Measurements from ENCODE around the gene TDRKH.
"Not testable (repeated sequence)": the region's sequence is repeated elsewhere in the genome, so short reads cannot be mapped to it uniquely, and the experiment has no call there.

The TDRKH gene

DNA sequence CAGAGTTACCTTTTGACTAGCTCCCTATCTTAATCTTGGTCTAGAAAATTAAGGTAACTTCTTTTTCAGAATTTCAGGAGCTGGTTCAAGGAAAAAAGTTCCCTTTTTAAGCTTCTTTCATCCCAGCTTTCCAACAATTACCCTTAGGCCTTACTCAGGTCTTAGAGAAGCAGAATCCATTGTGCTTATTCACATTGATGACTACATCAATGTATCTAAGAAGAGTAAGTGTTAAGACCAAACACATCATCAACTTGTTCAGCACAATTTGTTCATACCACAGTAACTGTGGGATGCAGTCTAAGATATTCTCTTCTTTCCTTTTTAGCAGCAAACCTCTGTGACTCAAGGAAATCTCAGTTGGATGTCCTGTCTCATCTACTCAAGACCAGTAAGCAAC, 31.1 kb downstream of the TDRKH start:
- DNase-seq, result no peak

DNA sequence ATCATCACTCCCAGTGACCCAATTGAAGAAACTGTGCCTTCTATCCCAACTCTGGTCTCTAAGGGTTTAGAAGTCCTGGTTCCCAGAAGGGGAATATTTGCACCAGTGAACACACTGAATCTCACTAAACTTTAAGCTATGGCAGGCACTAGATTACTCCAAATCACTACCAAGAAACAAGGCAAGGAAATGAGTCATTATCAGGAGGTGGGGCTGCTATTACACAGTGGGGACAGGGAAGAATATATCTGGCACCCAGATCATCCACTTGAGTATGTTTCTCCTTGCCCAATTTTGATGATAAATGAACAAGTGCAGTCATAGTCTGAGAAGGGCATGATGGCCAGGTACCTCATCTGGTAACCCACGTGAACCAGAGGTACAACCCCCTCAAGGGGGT, 34.0 kb downstream of the TDRKH start:
- no peak for DNase-seq

DNA sequence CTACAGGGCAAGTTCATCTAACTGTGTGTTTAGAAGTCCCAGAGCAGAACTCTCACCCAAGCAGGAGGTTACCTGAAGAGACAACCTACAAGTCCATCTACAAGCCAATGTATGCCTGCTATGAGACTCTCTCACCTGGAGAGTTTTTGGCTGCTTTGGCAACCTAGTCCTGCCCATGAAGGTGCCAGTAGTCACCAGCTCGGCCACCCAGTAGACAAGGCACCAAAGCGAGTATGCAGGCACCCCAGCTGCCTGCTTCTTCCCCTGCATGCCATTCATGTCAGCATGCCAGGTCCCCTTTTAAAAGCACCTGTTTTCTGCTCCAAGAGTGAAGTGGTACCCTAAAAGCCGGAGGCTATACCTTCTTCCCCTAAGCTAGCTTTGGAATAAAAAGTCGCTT, 48.8 kb downstream of the TDRKH start:
- DNase-seq, result no peak

DNA sequence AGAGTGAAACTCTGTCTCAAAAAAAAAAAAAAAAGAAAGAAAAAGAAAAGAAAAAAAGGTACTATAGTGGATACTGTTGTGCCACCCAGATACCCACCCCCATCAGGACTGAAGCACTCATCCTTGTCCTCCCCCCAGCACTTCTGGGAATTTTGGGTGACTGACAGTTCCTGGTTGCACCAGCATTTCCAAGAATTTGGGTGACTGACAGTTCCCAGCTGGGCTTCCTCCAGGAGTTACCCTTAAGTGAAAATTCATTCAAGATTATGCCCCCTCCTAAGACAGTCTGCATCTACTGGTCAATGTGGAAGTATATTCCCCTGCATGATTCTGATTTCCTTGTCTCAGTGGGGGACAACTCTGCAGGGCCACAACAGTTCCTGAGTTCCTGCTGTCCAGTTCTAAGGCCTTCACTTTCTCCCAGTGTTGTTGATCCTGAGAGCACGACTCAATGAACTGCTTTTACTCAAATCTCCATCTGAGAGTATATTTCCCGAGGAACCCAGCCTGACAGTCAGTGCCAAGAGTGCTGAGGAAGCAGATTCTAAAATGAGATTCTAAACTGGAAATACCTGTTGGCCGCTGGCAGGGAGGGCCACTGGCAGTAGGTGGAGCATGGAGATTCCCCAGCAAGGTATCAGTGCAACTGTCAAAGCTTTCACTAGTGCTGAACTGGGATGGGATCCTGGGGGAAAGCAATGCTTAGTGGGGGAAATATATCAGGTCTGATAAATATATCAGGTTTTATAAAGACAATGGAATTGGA, 50.5 kb downstream of the TDRKH start:
- no peak for DNase-seq

DNA sequence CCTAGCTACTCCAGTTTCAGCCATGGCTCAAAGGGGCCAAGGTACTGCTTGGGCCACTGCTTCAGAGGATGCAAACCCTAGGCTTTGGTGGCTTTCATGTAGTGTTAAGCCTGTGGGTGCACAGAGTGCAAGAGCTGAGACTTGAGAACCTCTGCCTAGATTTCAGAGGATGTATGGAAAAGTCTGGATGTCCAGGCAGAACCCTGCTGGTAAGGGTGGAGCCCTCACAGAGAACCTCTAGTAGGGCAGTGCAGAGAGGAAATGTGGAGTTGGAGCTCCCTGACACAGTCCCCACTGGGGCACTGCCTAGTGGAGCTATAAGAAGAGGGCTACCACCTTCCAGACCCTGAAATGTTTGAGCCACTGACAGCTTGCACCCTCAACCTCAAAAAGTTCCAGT, 52.8 kb downstream of the TDRKH start:
- no peak for DNase-seq

DNA sequence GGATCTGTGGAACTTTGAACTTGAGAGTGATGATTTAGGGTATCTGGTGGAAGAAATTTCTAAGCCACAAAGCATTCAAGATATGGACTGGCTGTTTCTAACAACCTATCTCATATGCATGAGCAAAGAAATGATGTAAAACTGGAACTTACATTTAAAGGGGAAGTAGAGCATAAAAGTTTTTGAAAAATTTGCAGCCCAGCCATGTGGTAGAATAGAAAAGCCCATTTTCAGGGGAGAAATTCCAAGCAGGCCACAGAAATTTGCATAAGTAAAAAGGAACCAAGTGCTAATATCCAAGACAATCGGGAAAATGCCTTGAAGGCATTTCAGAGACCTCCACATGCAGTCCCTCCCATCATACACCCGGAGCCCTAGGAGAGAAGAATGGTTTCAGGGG, 53.3 kb downstream of the TDRKH start:
- no peak for DNase-seq

DNA sequence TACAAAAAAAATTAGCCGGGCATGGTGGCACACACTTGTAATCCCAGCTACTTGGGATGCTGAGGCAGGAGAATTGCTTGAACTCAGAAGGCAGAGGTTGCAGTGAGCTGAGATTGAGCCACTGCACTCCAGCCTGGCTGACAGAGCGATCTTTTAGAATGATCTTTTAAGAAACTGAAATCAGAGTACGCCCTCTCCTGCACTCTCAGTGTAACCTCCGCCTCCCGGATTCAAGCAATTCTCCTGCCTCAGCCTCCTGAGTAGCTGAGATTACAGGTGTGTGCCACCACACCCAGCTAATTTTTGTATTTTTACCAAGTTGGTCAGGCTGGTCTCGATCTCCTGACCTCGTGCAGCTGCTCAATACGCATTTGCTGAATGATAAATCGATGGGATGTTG, 56.3 kb downstream of the TDRKH start:
- DNase-seq, result not testable (repeated sequence)

DNA sequence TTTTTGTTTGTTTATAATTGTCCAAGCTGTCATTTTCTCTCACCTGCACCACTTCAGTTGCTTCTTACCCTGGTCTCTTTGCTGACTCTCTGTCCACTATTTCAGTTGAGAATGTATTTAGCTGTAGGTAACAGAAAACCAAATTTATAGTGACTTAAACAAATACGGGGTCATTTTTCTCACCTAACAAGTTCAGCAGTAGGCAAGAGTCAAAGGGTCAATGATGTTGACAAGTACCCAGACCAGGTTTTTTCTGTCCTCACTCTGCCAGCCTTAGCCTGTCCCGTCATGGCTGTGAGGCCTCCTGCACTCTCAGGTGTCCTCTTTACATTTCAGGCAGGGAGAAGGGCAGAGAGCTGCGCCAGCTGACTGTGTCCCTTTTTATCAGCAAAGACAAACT, 57.2 kb downstream of the TDRKH start:
- no peak for DNase-seq

DNA sequence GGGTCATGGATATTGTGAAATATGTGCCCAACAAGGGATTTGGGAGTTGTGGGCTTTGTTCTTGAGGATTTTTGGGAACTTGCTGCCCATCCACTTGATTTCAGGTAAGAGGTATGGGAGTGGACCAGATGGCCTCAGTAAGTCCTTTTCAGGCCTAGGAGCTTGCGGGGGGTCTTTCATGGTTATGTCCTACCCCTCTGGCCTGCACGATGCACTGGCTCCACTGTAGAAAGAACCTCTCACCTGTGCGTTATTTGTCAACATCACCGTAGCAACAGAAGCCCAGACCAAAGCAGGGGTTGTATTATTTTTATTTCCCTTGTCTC, 60.4 kb downstream of the TDRKH start:
- DNase-seq, result no peak

DNA sequence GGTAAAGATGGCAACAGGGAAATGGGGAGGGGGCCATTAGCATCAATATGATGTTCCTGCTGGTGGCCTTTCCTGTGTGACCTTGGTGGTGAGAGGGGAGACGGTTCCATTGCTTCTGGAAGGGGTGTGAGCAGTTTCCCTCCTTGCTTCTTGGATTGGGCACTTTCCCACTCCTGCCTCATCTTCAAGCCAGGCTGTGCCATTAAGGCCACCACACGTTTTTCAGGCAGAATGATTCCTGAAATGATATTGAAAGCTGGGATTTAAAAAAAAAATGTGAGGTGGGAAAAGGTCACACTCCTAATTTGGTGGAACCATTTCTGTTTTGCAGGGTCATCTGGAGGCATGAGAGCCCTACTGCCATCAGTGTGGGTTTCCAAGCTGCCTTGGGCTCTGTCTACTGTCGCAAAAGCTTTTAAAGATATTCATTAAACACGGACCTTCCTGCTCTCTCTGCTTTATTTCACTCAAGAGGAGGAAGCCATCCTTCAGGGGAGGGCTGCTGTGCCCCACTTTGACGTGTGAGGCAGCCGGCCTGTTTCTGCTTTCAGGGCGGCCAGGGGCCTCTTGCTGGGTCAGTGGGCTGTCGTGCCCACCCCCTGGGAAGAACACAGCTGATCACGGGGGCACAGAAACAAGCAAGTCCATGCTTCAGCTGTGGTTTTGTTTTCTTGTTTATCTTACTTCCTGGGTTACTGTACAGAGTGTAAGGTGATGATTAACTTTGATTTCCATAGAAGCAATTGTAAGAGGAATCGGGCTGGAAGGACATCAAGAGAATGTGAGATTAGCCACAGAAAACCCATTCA, 60.9 kb downstream of the TDRKH start:
- DNase-seq, result no peak

DNA sequence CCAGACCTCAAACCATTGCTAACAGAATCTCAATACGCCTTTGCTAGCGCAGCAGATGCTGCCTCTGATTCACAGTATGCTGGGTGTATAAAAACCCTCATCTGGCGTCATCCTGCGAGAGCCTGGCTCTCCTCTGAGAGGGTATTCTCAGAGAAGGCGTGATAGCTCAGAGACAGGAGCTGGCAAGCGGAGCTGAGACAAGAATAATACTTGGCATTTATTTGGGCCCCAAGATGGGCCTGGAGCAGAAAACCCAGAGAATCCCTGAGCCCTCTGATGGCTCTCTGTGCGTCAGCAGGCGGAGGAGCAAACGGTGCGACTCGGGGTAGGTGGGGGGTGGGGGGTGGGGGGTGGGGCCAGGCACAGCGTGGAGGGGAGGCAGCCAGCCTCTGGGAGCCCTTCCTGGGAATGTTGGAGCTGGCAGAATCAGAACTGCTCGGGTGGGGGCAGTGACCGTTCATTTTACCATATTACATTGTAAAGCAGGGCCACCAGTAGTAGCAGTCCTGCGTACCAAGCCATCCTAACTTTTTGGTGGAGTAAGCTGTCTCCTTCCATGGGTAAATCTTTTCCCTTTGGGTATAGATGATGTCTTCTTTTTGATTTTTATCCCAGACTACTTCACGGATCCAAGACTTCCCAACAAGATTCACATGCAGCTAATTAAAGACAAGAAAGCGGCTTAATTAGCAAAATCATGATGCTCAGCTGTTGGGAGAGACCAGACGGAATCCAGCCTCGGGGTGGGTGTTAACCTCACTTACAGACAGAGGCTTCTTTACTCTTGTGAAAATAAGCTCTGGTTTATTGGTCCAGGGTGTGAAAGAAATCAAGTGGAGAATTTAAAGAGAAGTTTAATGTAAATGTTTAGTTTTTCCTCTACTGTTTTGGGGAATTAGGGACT, 61.9 kb downstream of the TDRKH start:
- no peak for DNase-seq

DNA sequence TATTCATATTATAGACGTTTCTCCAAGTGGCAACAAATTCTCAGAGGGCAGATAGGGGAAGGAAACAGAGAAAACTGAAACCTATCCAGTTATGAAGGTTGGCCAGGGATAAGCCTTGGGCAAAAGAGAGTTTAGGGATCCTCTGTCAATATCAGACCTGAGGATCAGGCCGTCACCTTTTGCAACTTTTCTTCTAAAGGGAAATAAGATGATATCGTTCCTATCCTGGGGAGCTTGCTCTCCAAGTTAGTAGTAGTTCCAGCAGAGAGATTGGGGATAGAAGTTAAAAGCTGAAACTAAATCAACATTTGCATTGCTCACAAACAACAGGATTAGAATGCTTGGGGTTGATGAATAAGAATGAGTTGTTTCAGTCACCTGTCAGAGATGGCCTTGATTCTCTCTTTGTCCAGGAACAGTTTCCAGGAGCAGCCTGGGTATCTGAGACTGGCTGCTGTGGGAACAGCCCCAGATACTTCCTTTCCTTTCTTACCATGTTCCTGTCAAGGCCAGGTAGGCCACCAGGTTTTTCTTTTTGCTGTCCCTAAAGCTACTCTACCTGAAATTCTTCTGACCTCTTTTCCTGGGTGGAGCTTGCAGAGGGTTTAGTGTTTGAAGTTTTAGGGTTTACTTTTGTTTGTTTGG, 66.5 kb downstream of the TDRKH start:
- DNase-seq, result no peak

All from DMS79 (cell line).